Measurements from ENCODE around the gene CDC42EP3.

CDC42EP3 gene

GRCh38 chr2:37618326-37618725 lies 53.1 kb downstream of the CDC42EP3 start:
- no peak for DNase-seq

GRCh38 chr2:37617119-37617892 lies 54.1 kb downstream of the CDC42EP3 start:
- no peak for DNase-seq

GRCh38 chr2:37616677-37617005 lies 54.8 kb downstream of the CDC42EP3 start:
- DNase-seq, result peak; percentile 40

DNA sequence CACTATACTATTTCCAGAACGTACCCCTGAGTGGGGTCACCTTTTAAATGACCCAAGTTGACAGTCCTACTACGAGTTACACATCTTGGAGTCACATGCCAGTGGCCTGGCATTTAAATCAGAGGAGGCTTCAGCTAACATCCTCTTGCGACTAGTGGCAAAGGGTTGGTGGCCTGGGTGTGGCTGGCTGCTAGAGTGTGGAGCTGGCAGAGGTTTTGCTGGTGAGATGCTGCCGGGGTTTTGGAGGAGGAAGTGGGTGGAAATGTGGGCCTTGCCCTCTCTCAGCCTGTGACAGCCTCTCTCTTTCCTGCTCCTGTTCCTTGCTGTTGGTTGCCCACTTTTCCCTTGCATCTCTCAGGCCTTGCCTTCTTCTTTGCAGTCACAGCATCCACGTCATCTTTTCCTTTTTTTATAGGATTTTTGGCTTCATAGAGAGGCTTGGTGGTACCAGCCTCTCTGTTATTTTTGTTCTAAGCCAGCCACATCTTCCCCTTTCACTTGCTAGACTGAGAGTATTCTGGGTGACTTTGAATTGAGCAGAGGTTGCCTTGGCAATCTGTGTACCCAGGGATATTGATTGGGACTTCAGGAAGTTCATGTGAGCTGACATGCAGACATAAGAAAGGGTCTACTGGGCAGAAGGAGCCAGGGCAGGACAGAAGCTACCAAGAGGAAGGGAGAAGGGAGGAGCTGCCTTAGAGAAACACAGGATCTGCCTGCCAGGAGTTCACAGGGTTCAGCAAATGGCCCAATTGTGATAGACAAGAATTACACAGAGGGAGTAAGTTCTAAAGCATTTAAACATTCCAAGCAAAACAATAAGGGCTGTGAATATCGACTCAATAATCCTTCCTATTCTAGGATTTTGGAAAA lies 55.4 kb downstream of the CDC42EP3 start:
- DNase-seq, result no peak

DNA sequence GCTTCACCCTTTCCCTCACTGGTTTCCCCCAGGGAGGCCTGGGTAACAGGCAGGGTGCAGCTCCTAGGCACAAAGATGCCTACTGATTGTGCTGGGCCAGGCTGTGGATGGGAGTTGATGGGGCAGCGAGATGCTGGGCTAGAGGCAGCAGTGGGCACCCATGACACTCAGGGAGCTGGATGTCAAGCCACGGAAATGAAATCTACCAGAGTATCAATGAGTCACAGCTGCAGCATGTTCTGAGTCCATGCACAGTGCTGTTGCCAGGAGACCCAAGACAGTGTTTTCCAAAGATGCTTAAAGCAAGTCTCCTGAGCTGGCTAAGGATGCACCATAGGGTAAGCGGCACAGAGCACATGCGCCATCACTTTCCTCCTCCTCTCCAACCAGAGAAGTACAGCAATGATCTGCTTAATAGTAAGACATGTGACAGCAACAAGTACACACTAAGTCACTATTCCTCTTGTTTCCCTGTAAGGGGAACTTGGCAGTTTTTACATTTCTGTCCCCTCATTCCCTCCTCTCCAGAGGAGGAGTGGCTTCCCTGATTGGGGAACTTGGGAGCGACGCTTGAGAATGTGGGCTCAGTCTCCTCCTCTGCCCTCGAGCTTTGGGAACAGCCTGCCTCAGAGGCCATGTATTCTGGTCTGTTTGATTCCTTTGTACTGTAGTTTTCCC lies 57.2 kb downstream of the CDC42EP3 start:
- DNase-seq, result peak; percentile 89

GRCh38 chr2:37612382-37612781 lies 59.1 kb downstream of the CDC42EP3 start:
- DNase-seq, result peak; percentile 78

DNA sequence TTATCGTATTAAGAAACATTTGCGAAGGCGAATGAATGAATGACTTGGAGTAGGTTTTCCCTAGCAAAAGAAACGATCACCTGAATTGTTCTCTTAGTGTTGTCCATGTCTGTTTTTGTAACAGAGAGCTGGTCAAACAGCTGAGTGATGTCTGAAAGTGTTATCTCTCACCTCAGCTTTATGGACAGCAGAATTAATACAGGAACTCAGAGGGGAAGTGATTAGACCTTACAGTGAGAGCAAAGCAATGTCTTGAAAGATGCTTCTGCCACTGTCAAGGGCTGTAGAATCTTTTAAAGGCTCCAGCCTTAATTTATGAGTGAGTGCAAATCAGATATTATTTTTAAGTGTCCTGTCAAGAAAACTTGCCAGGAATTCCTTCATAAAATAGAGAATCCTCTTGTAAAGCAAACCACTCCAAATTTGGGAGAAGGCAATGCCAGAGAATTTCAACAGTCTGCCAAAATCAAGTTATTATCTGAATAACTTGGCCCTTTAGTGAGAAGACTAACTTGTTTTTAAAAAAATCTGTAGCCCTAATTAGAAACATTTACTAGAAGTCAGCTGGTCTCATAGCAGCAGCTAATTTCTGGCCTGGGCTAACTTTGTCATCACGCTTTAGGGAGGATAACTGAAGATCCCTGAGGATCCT lies 60.7 kb downstream of the CDC42EP3 start:
- DNase-seq, result peak; percentile 89

DNA sequence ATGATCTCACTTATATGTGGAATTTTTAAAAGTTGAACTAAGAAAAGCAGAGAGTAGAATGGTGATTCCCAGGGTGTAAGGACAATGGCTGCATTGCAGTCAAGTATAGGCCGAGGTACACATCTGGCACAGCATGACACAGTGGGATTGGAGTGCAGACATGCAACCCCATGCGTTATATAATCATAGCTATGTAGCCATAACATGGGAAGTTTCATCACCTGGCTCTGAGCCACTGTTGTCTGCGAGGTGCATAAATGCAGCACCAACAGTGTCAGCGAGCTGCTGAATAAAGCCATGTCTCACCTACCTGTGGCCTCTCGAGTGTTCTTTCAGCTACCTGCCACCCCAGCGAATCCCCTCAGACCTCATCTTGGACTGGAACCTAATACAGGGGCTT lies 61.7 kb downstream of the CDC42EP3 start:
- no peak for DNase-seq

- DNase-seq, result no peak
Observed at GRCh38 chr2:37604716-37605115, 66.7 kb downstream of the CDC42EP3 start.

DNA sequence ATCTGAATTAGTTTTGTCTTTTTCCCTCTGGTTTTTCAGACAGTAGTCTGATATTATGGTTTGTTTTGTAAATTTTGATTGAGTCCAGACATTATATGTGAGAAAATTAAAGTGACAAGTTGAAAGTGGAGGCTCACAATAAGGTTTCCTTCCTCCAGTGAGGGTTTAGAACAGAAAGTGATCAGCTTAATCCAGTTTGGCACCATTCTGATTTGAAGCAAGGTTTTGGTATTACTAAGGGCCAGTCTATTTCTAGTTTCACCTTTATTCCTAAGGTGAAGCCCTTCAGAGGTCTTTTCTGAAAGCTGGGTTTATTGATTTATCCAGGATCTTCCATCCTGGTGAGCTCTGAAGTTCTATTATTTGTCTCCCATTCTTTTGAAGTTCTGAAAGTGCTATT lies 68.7 kb downstream of the CDC42EP3 start:
- DNase-seq, result no peak

DNA sequence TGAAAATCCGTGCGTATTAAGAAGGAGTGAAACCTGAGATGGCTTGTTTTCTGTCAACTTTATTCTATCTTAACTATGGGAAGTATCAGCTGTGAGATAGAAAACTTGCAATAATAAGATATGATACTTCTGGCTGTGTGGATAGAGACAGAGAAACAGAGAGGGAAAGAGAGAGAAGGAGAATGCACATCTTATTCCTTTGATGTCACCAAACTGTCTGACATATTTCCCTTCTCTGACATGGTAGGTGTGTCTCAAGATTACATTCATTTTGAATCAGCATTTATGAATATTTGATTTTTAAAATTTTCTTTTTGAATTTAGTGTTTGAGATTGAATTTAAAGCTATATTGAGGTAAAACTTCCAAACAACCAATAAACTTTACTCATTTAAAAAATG lies 69.4 kb downstream of the CDC42EP3 start:
- no peak for DNase-seq

GRCh38 chr2:37601569-37601968 lies 69.9 kb downstream of the CDC42EP3 start:
- DNase-seq, result no peak

- no peak for DNase-seq
Observed at GRCh38 chr2:37600735-37601134, 70.7 kb downstream of the CDC42EP3 start.

DNA sequence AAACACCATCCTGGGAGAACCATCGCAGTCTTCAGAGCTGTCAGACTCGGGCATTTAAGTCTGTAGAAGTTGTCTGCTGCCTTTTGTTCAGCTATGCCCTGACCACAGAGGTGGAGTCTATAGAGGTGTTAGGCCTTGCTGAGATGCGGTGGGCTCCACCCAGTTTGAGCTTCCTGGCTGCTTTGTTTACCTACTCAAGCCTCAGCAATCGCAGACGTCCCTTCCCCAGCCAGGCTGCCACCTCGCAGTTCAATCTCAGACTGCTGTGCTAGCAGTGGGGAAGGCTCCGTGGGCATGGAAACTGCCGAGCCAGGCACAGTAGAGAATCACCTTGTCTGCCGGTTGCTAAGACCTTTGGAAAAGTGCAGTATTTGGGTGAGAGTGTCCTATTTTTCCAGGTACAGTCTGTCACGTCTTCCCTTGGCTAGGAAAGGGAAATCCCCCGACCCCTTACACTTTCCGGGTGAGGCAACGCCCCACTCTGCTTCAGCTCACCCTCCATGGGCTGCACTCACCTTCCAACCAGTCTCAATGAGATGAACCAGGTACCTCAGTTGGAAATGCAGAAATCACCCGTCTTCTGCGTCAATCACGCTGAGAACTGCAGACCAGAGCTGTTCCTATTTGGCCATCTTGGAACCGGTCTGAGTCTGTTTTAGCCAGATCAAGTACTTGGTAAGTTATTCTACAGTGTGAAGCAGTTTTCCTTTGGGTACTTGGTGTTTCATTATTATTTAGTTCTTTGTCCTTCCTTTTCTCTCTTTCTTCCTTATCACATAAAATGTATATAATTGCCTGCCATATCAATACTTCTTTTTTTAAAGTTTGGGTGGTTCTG lies 71.5 kb downstream of the CDC42EP3 start:
- DNase-seq, result no peak

DNA sequence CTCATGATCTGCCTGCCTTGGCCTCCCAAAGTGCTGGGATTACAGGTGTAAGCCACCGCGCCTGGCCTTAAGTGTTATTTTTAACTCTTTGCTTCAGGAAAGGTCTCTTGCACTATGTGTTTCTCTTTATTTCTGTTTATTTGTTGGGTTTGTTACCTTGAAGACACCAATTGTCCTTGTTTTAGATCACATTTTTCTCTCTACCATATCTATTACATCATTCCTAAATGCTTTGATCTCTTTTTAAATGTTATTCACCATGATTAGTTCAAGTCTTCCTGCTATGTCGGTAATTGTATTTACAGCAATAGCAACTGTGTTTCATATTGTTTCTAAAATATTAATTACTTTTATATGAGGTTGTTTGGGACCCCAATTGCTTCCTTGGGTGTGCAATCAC lies 77.7 kb downstream of the CDC42EP3 start:
- no peak for DNase-seq

- no peak for DNase-seq
Observed at GRCh38 chr2:37593024-37593423, 78.4 kb downstream of the CDC42EP3 start.
